Measurements from ENCODE around the gene VPS35L.
"Not testable (repeated sequence)": the region's sequence is repeated elsewhere in the genome, so short reads cannot be mapped to it uniquely, and the experiment has no call there.

VPS35L gene

DNA sequence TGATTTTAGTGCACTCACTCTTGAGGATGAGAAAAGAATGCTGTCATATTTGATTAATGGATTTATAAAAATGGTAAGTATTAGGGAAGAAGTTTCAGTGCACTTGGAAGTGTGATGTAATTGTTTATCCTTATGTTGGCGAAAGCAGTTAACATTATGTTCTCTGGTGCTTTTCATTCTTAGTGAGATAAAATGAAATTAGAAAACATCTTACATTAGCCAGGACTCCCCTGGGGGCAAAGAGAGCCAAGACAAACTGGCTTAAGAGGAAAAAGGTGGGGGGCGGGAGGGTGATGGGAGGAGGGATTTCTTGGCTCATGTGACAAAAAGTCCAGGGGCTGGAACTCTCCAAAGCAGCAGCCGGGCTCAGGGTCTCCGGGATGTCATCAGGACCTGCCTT lies 89.4 kb downstream of the VPS35L start:
- Histone ChIP-seq H3K4me1 (ENCODE audit: control insufficient read depth in 2 of 2, insufficient read depth in 2 of 2, low read length in 2 of 2) (no peaks in the 10 kb centered on the region), H3K36me3 (ENCODE audit: control insufficient read depth in 2 of 2, insufficient read depth in 2 of 2, low read length in 2 of 2) (peaks cover 19 to 28% of the 10 kb centered on the region in 2 donors), H3K27ac (ENCODE audit: low read depth in 2 of 2, low read length in 2 of 2) (no peak overlapping the region), H3K4me3 (ENCODE audit: low read length in 2 of 2) (no peak overlapping the region), H3K27me3 (ENCODE audit: control insufficient read depth in 2 of 2, insufficient read depth in 2 of 2, low read length in 2 of 2) (no peaks in the 10 kb centered on the region), H3K9me3 (ENCODE audit: control insufficient read depth in 2 of 2, low read length in 2 of 2) (no peaks in the 10 kb centered on the region), H3K9ac (ENCODE audit: low read depth in 1 of 2, low read length in 2 of 2) (no peak overlapping the region)

DNA sequence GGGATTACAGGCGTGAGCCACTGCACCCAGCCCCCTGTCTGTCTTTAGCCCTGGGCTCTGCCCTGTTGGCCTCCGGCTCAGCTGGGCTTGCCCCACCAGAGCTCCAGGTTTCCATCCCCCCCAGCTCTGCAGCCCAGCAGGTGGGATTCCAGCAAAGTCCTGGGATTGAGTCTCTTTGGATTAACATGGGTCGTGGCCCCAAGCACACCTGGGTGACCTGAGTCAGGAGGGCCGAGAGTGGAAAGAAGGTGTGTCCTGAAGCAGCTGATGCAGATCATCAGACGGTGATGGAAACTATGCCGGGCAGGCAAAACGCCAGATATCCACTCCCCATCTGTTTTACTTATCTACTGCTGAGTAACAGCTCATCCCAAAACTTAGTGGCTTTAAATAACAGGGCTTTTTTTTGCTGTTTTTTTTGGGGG lies 90.1 kb downstream of the VPS35L start:
- H3K36me3 ChIP-seq (ENCODE audit: control insufficient read depth in 2 of 2, insufficient read depth in 2 of 2, low read length in 2 of 2), result peaks cover 12 to 27% of the 10 kb centered on the region in 2 donors
- no peak overlapping the region for H3K9ac ChIP-seq (ENCODE audit: low read depth in 1 of 2, low read length in 2 of 2)
- no peaks in the 10 kb centered on the region for H3K27me3 ChIP-seq (ENCODE audit: control insufficient read depth in 2 of 2, insufficient read depth in 2 of 2, low read length in 2 of 2)
- no peak overlapping the region for H3K4me3 ChIP-seq (ENCODE audit: low read length in 2 of 2)
- no peak overlapping the region for H3K27ac ChIP-seq (ENCODE audit: low read depth in 2 of 2, low read length in 2 of 2)
- H3K4me1 ChIP-seq (ENCODE audit: control insufficient read depth in 2 of 2, insufficient read depth in 2 of 2, low read length in 2 of 2), result no peaks in the 10 kb centered on the region
- no peaks in the 10 kb centered on the region for H3K9me3 ChIP-seq (ENCODE audit: control insufficient read depth in 2 of 2, low read length in 2 of 2)

GRCh38 chr16:19649980-19650379 lies 94.5 kb downstream of the VPS35L start:
- Histone ChIP-seq H3K4me1 (ENCODE audit: control insufficient read depth in 2 of 2, insufficient read depth in 2 of 2, low read length in 2 of 2) (no peaks in the 10 kb centered on the region), H3K4me3 (ENCODE audit: low read length in 2 of 2) (no peak overlapping the region), H3K36me3 (ENCODE audit: control insufficient read depth in 2 of 2, insufficient read depth in 2 of 2, low read length in 2 of 2) (peaks cover 32 to 45% of the 10 kb centered on the region in 2 donors), H3K27ac (ENCODE audit: low read depth in 2 of 2, low read length in 2 of 2) (no peak overlapping the region), H3K27me3 (ENCODE audit: control insufficient read depth in 2 of 2, insufficient read depth in 2 of 2, low read length in 2 of 2) (no peaks in the 10 kb centered on the region), H3K9me3 (ENCODE audit: control insufficient read depth in 2 of 2, low read length in 2 of 2) (no peaks in the 10 kb centered on the region), H3K9ac (ENCODE audit: low read depth in 1 of 2, low read length in 2 of 2) (no peak overlapping the region)

DNA sequence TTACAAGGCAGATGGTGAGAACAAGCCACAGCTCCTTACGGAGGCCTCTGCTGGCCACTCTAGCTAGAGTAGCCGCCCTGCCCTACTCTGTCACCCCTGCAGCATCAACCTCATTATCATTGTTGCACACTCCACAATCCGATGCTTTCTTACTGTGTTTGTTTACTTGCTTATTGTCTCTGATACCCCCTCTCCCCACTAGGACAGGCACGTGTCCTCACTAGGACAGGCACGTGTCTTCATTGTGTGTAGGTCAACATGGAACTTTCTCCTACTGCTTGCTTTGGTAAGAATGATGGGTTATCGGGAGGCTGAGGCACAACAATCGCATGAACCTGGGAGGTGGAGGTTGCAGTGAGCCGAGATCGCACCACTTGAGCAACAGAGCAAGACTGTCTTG lies 98.6 kb downstream of the VPS35L start:
- Histone ChIP-seq H3K9me3 (ENCODE audit: control insufficient read depth in 2 of 2, low read length in 2 of 2) (no peaks in the 10 kb centered on the region), H3K4me3 (ENCODE audit: low read length in 2 of 2) (no peak overlapping the region), H3K27me3 (ENCODE audit: control insufficient read depth in 2 of 2, insufficient read depth in 2 of 2, low read length in 2 of 2) (no peaks in the 10 kb centered on the region), H3K36me3 (ENCODE audit: control insufficient read depth in 2 of 2, insufficient read depth in 2 of 2, low read length in 2 of 2) (peaks cover 34 to 38% of the 10 kb centered on the region in 2 donors), H3K27ac (ENCODE audit: low read depth in 2 of 2, low read length in 2 of 2) (no peak overlapping the region), H3K9ac (ENCODE audit: low read depth in 1 of 2, low read length in 2 of 2) (no peak overlapping the region), H3K4me1 (ENCODE audit: control insufficient read depth in 2 of 2, insufficient read depth in 2 of 2, low read length in 2 of 2) (no peaks in the 10 kb centered on the region)

DNA sequence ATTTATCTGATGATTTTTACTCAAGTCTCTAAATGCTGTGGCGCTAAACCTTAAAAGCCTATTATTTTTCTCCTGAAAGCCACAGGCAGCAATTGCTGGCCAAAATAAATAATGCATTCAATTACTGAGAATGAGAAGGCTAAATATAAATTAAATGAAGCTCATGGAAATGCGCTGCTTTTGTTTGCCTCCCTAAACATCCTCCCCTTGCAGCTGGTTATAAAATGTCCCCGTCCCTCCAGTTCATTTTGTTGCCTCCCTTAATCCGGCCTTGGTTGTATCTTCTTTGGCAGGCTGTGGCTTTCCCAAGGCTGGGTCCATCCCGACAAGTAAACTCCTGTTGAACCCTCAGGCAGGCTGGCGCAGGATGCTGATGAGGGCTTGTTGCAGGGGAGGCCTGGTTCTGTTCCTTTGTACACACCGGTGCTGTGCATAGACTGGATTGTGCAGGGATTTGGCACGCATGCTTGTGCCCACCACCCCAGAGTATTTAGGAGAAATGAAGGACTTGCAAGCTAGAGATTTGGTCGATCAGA lies 99.8 kb downstream of the VPS35L start:
- no peaks in the 10 kb centered on the region for H3K9me3 ChIP-seq (ENCODE audit: control insufficient read depth in 2 of 2, low read length in 2 of 2)
- no peak overlapping the region for H3K4me3 ChIP-seq (ENCODE audit: low read length in 2 of 2)
- no peak overlapping the region for H3K27ac ChIP-seq (ENCODE audit: low read depth in 2 of 2, low read length in 2 of 2)
- no peaks in the 10 kb centered on the region for H3K27me3 ChIP-seq (ENCODE audit: control insufficient read depth in 2 of 2, insufficient read depth in 2 of 2, low read length in 2 of 2)
- H3K9ac ChIP-seq (ENCODE audit: low read depth in 1 of 2, low read length in 2 of 2), result no peak overlapping the region
- no peaks in the 10 kb centered on the region for H3K4me1 ChIP-seq (ENCODE audit: control insufficient read depth in 2 of 2, insufficient read depth in 2 of 2, low read length in 2 of 2)
- H3K36me3 ChIP-seq (ENCODE audit: control insufficient read depth in 2 of 2, insufficient read depth in 2 of 2, low read length in 2 of 2), result peaks cover 32 to 34% of the 10 kb centered on the region in 2 donors

GRCh38 chr16:19657831-19658230 lies 102.3 kb downstream of the VPS35L start:
- H3K9ac ChIP-seq (ENCODE audit: low read depth in 1 of 2, low read length in 2 of 2), result no peak overlapping the region
- H3K27ac ChIP-seq (ENCODE audit: low read depth in 2 of 2, low read length in 2 of 2), result no peak overlapping the region
- no peaks in the 10 kb centered on the region for H3K9me3 ChIP-seq (ENCODE audit: control insufficient read depth in 2 of 2, low read length in 2 of 2)
- no peaks in the 10 kb centered on the region for H3K27me3 ChIP-seq (ENCODE audit: control insufficient read depth in 2 of 2, insufficient read depth in 2 of 2, low read length in 2 of 2)
- H3K4me1 ChIP-seq (ENCODE audit: control insufficient read depth in 2 of 2, insufficient read depth in 2 of 2, low read length in 2 of 2), result no peaks in the 10 kb centered on the region
- H3K4me3 ChIP-seq (ENCODE audit: low read length in 2 of 2), result no peak overlapping the region
- peaks cover 23 to 28% of the 10 kb centered on the region in 2 donors for H3K36me3 ChIP-seq (ENCODE audit: control insufficient read depth in 2 of 2, insufficient read depth in 2 of 2, low read length in 2 of 2)

GRCh38 chr16:19659554-19659953 lies 104.1 kb downstream of the VPS35L start:
- H3K27me3 ChIP-seq (ENCODE audit: control insufficient read depth in 2 of 2, insufficient read depth in 2 of 2, low read length in 2 of 2), result no peaks in the 10 kb centered on the region
- H3K4me1 ChIP-seq (ENCODE audit: control insufficient read depth in 2 of 2, insufficient read depth in 2 of 2, low read length in 2 of 2), result no peaks in the 10 kb centered on the region
- no peaks in the 10 kb centered on the region for H3K9me3 ChIP-seq (ENCODE audit: control insufficient read depth in 2 of 2, low read length in 2 of 2)
- peaks cover 9 to 13% of the 10 kb centered on the region in 2 donors for H3K36me3 ChIP-seq (ENCODE audit: control insufficient read depth in 2 of 2, insufficient read depth in 2 of 2, low read length in 2 of 2)
- H3K27ac ChIP-seq (ENCODE audit: low read depth in 2 of 2, low read length in 2 of 2), result no peak overlapping the region
- H3K4me3 ChIP-seq (ENCODE audit: low read length in 2 of 2), result no peak overlapping the region
- H3K9ac ChIP-seq (ENCODE audit: low read depth in 1 of 2, low read length in 2 of 2), result no peak overlapping the region

DNA sequence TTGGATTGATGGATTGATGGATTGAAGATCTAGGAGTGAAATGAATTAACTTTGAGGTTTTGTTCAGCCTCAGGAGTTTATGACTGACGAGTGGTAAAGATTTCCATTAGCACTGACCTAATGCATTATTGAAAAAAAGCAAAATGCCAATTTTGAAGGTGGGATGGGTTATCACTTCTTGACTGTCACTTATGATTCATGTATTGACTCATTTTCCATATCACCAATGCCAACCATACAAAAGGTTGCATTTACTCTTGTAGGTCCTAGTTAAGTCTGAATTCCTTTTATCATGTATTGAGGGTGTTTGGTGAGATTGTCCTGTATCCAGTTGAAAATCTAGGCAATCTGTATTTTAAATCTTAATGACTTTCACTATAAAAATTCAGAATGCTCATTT lies 104.9 kb downstream of the VPS35L start:
- Histone ChIP-seq H3K9ac (ENCODE audit: low read depth in 1 of 2, low read length in 2 of 2) (no peak overlapping the region), H3K27me3 (ENCODE audit: control insufficient read depth in 2 of 2, insufficient read depth in 2 of 2, low read length in 2 of 2) (no peaks in the 10 kb centered on the region), H3K36me3 (ENCODE audit: control insufficient read depth in 2 of 2, insufficient read depth in 2 of 2, low read length in 2 of 2) (peaks cover 9 to 13% of the 10 kb centered on the region in 2 donors), H3K9me3 (ENCODE audit: control insufficient read depth in 2 of 2, low read length in 2 of 2) (no peaks in the 10 kb centered on the region), H3K4me3 (ENCODE audit: low read length in 2 of 2) (no peak overlapping the region), H3K27ac (ENCODE audit: low read depth in 2 of 2, low read length in 2 of 2) (no peak overlapping the region), H3K4me1 (ENCODE audit: control insufficient read depth in 2 of 2, insufficient read depth in 2 of 2, low read length in 2 of 2) (no peaks in the 10 kb centered on the region)

GRCh38 chr16:19662351-19662750 lies 106.8 kb downstream of the VPS35L start:
- Histone ChIP-seq H3K27me3 (ENCODE audit: control insufficient read depth in 2 of 2, insufficient read depth in 2 of 2, low read length in 2 of 2) (no peaks in the 10 kb centered on the region), H3K4me3 (ENCODE audit: low read length in 2 of 2) (no peak overlapping the region), H3K27ac (ENCODE audit: low read depth in 2 of 2, low read length in 2 of 2) (no peak overlapping the region), H3K36me3 (ENCODE audit: control insufficient read depth in 2 of 2, insufficient read depth in 2 of 2, low read length in 2 of 2) (peaks cover 5 to 6% of the 10 kb centered on the region in 2 donors), H3K4me1 (ENCODE audit: control insufficient read depth in 2 of 2, insufficient read depth in 2 of 2, low read length in 2 of 2) (no peaks in the 10 kb centered on the region), H3K9ac (ENCODE audit: low read depth in 1 of 2, low read length in 2 of 2) (no peak overlapping the region), H3K9me3 (ENCODE audit: control insufficient read depth in 2 of 2, low read length in 2 of 2) (no peaks in the 10 kb centered on the region)

DNA sequence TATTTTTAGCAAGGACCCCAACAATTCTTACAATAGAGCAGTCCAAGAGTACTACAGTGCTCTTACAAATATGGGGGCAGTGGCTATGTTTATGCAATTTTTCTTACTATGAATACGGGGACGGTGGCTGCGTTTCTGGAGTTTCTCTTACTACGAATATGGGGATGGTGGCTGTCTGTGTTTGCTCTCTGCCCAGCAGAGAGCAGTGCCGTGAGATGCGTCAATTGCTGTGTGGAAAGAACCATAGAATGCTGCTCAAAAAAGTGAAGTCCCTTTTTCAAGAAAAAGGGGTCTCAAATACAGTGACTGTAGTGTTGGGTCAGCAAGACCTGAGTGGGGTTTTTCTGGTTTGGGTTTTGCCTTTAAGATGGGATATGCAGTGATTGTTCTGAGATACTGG lies 108.7 kb downstream of the VPS35L start:
- Histone ChIP-seq H3K4me3 (ENCODE audit: low read length in 2 of 2) (no peak overlapping the region), H3K36me3 (ENCODE audit: control insufficient read depth in 2 of 2, insufficient read depth in 2 of 2, low read length in 2 of 2) (peaks cover 5 to 12% of the 10 kb centered on the region in 2 donors), H3K9ac (ENCODE audit: low read depth in 1 of 2, low read length in 2 of 2) (no peak overlapping the region), H3K4me1 (ENCODE audit: control insufficient read depth in 2 of 2, insufficient read depth in 2 of 2, low read length in 2 of 2) (no peaks in the 10 kb centered on the region), H3K9me3 (ENCODE audit: control insufficient read depth in 2 of 2, low read length in 2 of 2) (no peaks in the 10 kb centered on the region), H3K27ac (ENCODE audit: low read depth in 2 of 2, low read length in 2 of 2) (no peak overlapping the region), H3K27me3 (ENCODE audit: control insufficient read depth in 2 of 2, insufficient read depth in 2 of 2, low read length in 2 of 2) (no peaks in the 10 kb centered on the region)

DNA sequence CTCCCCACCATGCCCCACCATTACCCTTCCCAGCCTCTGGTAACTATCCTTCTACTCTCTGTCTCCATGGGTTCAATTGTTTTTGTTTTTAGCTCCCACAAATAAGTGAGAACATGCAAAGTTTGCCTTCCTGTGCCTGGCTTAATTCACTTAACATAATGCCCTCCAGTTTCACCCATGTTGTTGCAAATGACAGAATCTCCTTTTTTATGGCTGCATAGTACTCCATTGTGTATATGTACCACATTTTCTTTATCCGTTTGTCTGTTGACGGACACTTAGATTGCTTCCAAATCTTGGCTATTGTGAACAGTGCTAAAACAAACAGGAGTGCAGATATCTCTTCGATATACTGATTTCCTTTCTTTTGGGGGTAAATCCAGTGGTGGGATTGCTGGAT lies 109.8 kb downstream of the VPS35L start:
- not testable (repeated sequence) for H3K9me3 ChIP-seq (ENCODE audit: control insufficient read depth in 2 of 2, low read length in 2 of 2); H3K9ac ChIP-seq (ENCODE audit: low read depth in 1 of 2, low read length in 2 of 2); H3K27me3 ChIP-seq (ENCODE audit: control insufficient read depth in 2 of 2, insufficient read depth in 2 of 2, low read length in 2 of 2); H3K27ac ChIP-seq (ENCODE audit: low read depth in 2 of 2, low read length in 2 of 2); H3K4me3 ChIP-seq (ENCODE audit: low read length in 2 of 2); H3K4me1 ChIP-seq (ENCODE audit: control insufficient read depth in 2 of 2, insufficient read depth in 2 of 2, low read length in 2 of 2)
- peaks cover 8 to 19% of the 10 kb centered on the region in 2 donors for H3K36me3 ChIP-seq (ENCODE audit: control insufficient read depth in 2 of 2, insufficient read depth in 2 of 2, low read length in 2 of 2)
